NCI-H774 (cell line): Measurements from ENCODE around the gene OR7G3.

ENCODE experiments used
- DNase-seq: peaks from one replicate; lab custom pipeline; 2025; lab: John Stamatoyannopoulos, UW

OR7G3 gene

GRCh38 chr19:9107375-9107774 is 19.4 kb downstream of the OR7G3 start, which contains the start of gene OR7G2:
Gene OR7G2 (minus strand): TSS chr19:9107475. CDS start chr19:9103243, 4,232 bp downstream.
- DNase-seq, result no peak

DNA sequence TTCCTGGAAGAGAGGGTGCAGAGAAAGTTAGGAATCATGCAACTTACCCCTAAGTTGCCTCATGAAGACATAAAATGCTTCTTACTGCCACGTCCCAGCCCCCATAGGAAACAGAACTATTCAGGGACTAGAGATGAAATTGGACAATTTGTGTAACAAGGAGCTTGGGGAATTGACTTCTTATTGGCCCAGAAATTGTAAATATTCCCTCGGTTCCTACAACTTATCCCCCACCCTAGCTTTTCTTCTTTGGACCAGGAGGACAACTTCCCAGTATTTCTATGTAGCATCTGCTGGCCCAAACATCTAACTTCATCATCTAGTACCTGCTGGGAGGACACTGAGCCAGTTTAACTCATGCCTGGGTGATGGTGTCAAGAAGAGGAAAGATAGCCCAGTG is 40.0 kb downstream of the OR7G3 start, which contains the start of gene OR1M1:
Gene OR1M1 (plus strand): TSS at position 301 of the 400 bp plus-strand sequence. CDS start 6,184 bp downstream, outside the sequence.
- no peak for DNase-seq

GRCh38 chr19:9078651-9079050 is 48.1 kb downstream of the OR7G3 start:
- DNase-seq, result no peak

- DNase-seq, result no peak
These were observed 49.8 kb downstream of the OR7G3 start for GRCh38 chr19:9076901-9077300.
